Activated B cell treated with CpG ODN at 0.5 μM for 24 hours (primary cell): Measurements from ENCODE around the gene FCGR3B. TPM values are rescaled to one million over a fixed set of nuclear protein-coding genes. Genes with fewer than 3 reads are reported as not detected.
A peak's percentile ranks its signal among the peaks of the same experiment; 100 is the strongest.
"Not testable (repeated sequence)": the region's sequence is repeated elsewhere in the genome, so short reads cannot be mapped to it uniquely, and the experiment has no call there.

Source experiments
- ATAC-seq: fragments of 200-7000 bp; cut with Tn5 transposase; one replicate; pipeline ENCODE4 v1.10.0; 2021; ENCODE audit warnings: low read depth, mild to moderate bottlenecking, moderate library complexity
- CTCF ChIA-PET: fragments of 350-600 bp; sonication (Branson Sonifier 250); formaldehyde crosslinking; loops from one replicate; lab custom pipeline; 2021; ENCODE audit warnings: antibody characterized with exemption; lab: Charles Lee
- POLR2A ChIA-PET: fragments of 350-600 bp; sonication (Branson Sonifier 250); formaldehyde crosslinking; loops from one replicate; lab custom pipeline; 2021; ENCODE audit warnings: antibody characterized with exemption; lab: Charles Lee
- DNase-seq: peaks from one replicate; pipeline ENCODE4 v3.0.0; 2022
- H3K27ac Mint-ChIP-seq: one replicate; pipeline ENCODE4 v1.8.0; 2020; ENCODE audit warnings: mixed read lengths
- H3K27me3 Mint-ChIP-seq: one replicate; pipeline ENCODE4 v1.8.0; 2021; ENCODE audit warnings: mixed read lengths
- H3K36me3 Mint-ChIP-seq: one replicate; pipeline ENCODE4 v1.8.0; 2021; ENCODE audit warnings: low read depth, mixed read lengths
- H3K4me1 Mint-ChIP-seq: one replicate; pipeline ENCODE4 v1.8.0; 2021; ENCODE audit warnings: mixed read lengths
- H3K4me3 Mint-ChIP-seq: one replicate; pipeline ENCODE4 v1.8.0; 2020; ENCODE audit warnings: mild to moderate bottlenecking, mixed read lengths
- H3K9me3 Mint-ChIP-seq: one replicate; pipeline ENCODE4 v1.8.0; 2020; ENCODE audit warnings: mixed read lengths
- intact Hi-C: fragments of 100-400 bp; cut with micrococcal nuclease; formaldehyde crosslinking; loops from one replicate; pipeline ENCODE4 v1.15.1; 2024
- total RNA-seq: library from RNA; stranded (reverse); gene quantifications from 2 replicates; pipeline ENCODE4 v1.2.3, GENCODE V29; 2022

Gene FCGR3B
- total RNA-seq, 1 donor from 2014 or later, result not detected

GRCh38 chr1:161639203-161639602 is 8.2 kb upstream of the FCGR3B start:
- not testable (repeated sequence) for H3K27ac Mint-ChIP-seq, H3K4me3 Mint-ChIP-seq, ATAC-seq

GRCh38 chr1:161638251-161638993 is 7.4 kb upstream of the FCGR3B start:
- peaks cover 21% of the 10 kb centered on the region for H3K4me1 Mint-ChIP-seq

More at GRCh38 chr1:161639203-161639602, 8.2 kb upstream of the FCGR3B start:
- H3K36me3 Mint-ChIP-seq, intact Hi-C loops, H3K9me3 Mint-ChIP-seq, POLR2A ChIA-PET, CTCF ChIA-PET, DNase-seq, H3K27me3 Mint-ChIP-seq: not testable (repeated sequence)
- H3K4me1 Mint-ChIP-seq, result peaks cover 23% of the 10 kb centered on the region

GRCh38 chr1:161636976-161637375 is 6.0 kb upstream of the FCGR3B start:
- H3K4me3 Mint-ChIP-seq, H3K27me3 Mint-ChIP-seq, POLR2A ChIA-PET, H3K4me1 Mint-ChIP-seq, ATAC-seq, H3K36me3 Mint-ChIP-seq, DNase-seq, intact Hi-C loops, H3K9me3 Mint-ChIP-seq: not testable (repeated sequence)
- CTCF ChIA-PET, result interaction anchor here (0.6 kb wide), 1 partner anchor 115 kb away, joined by 3 read pairs; no protein-coding TSS in a partner anchor
- H3K27ac Mint-ChIP-seq, result peak overlapping the region; percentile 31

More at GRCh38 chr1:161638251-161638993, 7.4 kb upstream of the FCGR3B start:
- H3K9me3 Mint-ChIP-seq, H3K4me3 Mint-ChIP-seq, CTCF ChIA-PET, POLR2A ChIA-PET, H3K27me3 Mint-ChIP-seq, H3K27ac Mint-ChIP-seq, DNase-seq, intact Hi-C loops, H3K36me3 Mint-ChIP-seq, ATAC-seq: not testable (repeated sequence)

- H3K27ac Mint-ChIP-seq, H3K4me3 Mint-ChIP-seq, DNase-seq, H3K9me3 Mint-ChIP-seq, CTCF ChIA-PET, POLR2A ChIA-PET, intact Hi-C loops, H3K4me1 Mint-ChIP-seq, H3K27me3 Mint-ChIP-seq, H3K36me3 Mint-ChIP-seq: not testable (repeated sequence)
- peak; percentile 47 for ATAC-seq
Measured at GRCh38 chr1:161636189-161636782, 5.3 kb upstream of the FCGR3B start.

- H3K36me3 Mint-ChIP-seq, POLR2A ChIA-PET, H3K4me3 Mint-ChIP-seq, H3K9me3 Mint-ChIP-seq, H3K27ac Mint-ChIP-seq, CTCF ChIA-PET, H3K27me3 Mint-ChIP-seq, ATAC-seq, DNase-seq, H3K4me1 Mint-ChIP-seq, intact Hi-C loops: not testable (repeated sequence)
Measured at GRCh38 chr1:161634993-161635392, 4.0 kb upstream of the FCGR3B start.

- H3K9me3 Mint-ChIP-seq, POLR2A ChIA-PET, H3K36me3 Mint-ChIP-seq, H3K27ac Mint-ChIP-seq, ATAC-seq, H3K27me3 Mint-ChIP-seq, H3K4me3 Mint-ChIP-seq, CTCF ChIA-PET, intact Hi-C loops, DNase-seq: not testable (repeated sequence)
- H3K4me1 Mint-ChIP-seq, result peaks cover 11% of the 10 kb centered on the region
Measured at GRCh38 chr1:161630128-161630742, 741 bp downstream of the FCGR3B start.

GRCh38 chr1:161626445-161627146 is 4.4 kb downstream of the FCGR3B start:
- peak overlapping the region; percentile 35 for H3K27ac Mint-ChIP-seq
- ATAC-seq, POLR2A ChIA-PET, H3K27me3 Mint-ChIP-seq, H3K9me3 Mint-ChIP-seq, H3K4me3 Mint-ChIP-seq, DNase-seq, H3K36me3 Mint-ChIP-seq, CTCF ChIA-PET: not testable (repeated sequence)
- intact Hi-C loops, result loop anchor here (2.0 kb wide), 1 partner anchor 80 kb away; no protein-coding TSS in a partner anchor
- H3K4me1 Mint-ChIP-seq, result peaks cover 35% of the 10 kb centered on the region

GRCh38 chr1:161624605-161625004 is 6.4 kb downstream of the FCGR3B start:
- H3K27me3 Mint-ChIP-seq, H3K36me3 Mint-ChIP-seq, ATAC-seq, intact Hi-C loops, H3K4me3 Mint-ChIP-seq, H3K27ac Mint-ChIP-seq, H3K9me3 Mint-ChIP-seq, POLR2A ChIA-PET, DNase-seq, CTCF ChIA-PET: not testable (repeated sequence)
- H3K4me1 Mint-ChIP-seq, result peaks cover 48% of the 10 kb centered on the region

- CTCF ChIA-PET, H3K36me3 Mint-ChIP-seq, intact Hi-C loops, DNase-seq, H3K4me3 Mint-ChIP-seq, H3K9me3 Mint-ChIP-seq, H3K27me3 Mint-ChIP-seq: not testable (repeated sequence)
- POLR2A ChIA-PET, result interaction anchor here (0.6 to 1.2 kb wide), 2 partner anchors 11 to 115 kb away, joined by 3 to 5 read pairs; no protein-coding TSS in a partner anchor
- Mint-ChIP-seq H3K4me1 (peaks cover 48% of the 10 kb centered on the region), H3K27ac (peak overlapping the region; percentile 46)
- peak; percentile 43 for ATAC-seq
Measured at GRCh38 chr1:161623401-161624051, 7.5 kb downstream of the FCGR3B start.

GRCh38 chr1:161622054-161622453 is 8.9 kb downstream of the FCGR3B start:
- Mint-ChIP-seq H3K4me1 (peaks cover 48% of the 10 kb centered on the region), H3K27ac (peak overlapping the region; percentile 85), H3K4me3 (peak overlapping the region; percentile 90)
- H3K9me3 Mint-ChIP-seq, DNase-seq, intact Hi-C loops, H3K36me3 Mint-ChIP-seq, POLR2A ChIA-PET, CTCF ChIA-PET, H3K27me3 Mint-ChIP-seq: not testable (repeated sequence)
- peak; percentile 32 for ATAC-seq
